H9 (cell line): ENCODE measurements around the gene BFSP1. TPM values are rescaled to one million over a fixed set of nuclear protein-coding genes. Genes with fewer than 3 reads are reported as not detected.

Source experiments
- DNase-seq: peaks from one replicate; pipeline ENCODE4 v3.0.0-alpha.2; 2017
- H2AFZ ChIP-seq: one replicate; pipeline ENCODE4 v1.6.1; 2013; ENCODE audit warnings: mild to moderate bottlenecking, low read length, control low read depth, moderate library complexity
- H2AK5ac ChIP-seq: 2 replicates; pipeline ENCODE4 v1.6.1; 2013; ENCODE audit warnings: low read length, control low read depth, mixed read lengths; ENCODE audit not compliant: insufficient read length
- H2BK120ac ChIP-seq: one replicate; pipeline ENCODE4 v1.6.1; 2013; ENCODE audit warnings: low read depth, mild to moderate bottlenecking, low read length, control low read depth, inconsistent platforms; ENCODE audit not compliant: poor library complexity, severe bottlenecking
- H2BK12ac ChIP-seq: 2 replicates; pipeline ENCODE4 v1.6.1; 2013; ENCODE audit warnings: low read length, control low read depth, mixed read lengths, low read depth; ENCODE audit not compliant: insufficient read length
- H2BK15ac ChIP-seq: 2 replicates; pipeline ENCODE4 v1.6.1; 2013; ENCODE audit warnings: low read depth, low read length, control low read depth
- H2BK20ac ChIP-seq: one replicate; pipeline ENCODE4 v1.6.1; 2013; ENCODE audit warnings: low read depth, mild to moderate bottlenecking, low read length, control low read depth, inconsistent platforms; ENCODE audit not compliant: poor library complexity, severe bottlenecking
- H2BK5ac ChIP-seq: 2 replicates; pipeline ENCODE4 v1.6.1; 2013; ENCODE audit warnings: low read length, control low read depth, mixed read lengths; ENCODE audit not compliant: insufficient read length
- H3K14ac ChIP-seq: 2 replicates; pipeline ENCODE4 v1.6.1; 2013; ENCODE audit warnings: low read length, control low read depth; ENCODE audit not compliant: insufficient read depth
- H3K18ac ChIP-seq: 2 replicates; pipeline ENCODE4 v1.6.1; 2013; ENCODE audit warnings: low read depth, mild to moderate bottlenecking, mixed read lengths, low read length, control low read depth; ENCODE audit not compliant: insufficient read length
- H3K23ac ChIP-seq: 2 replicates; pipeline ENCODE4 v1.6.1; 2013; ENCODE audit warnings: low read length, control low read depth, mixed read lengths, low read depth; ENCODE audit not compliant: insufficient read length
- H3K23me2 ChIP-seq: 2 replicates; pipeline ENCODE4 v1.6.1; 2013; ENCODE audit warnings: low read depth, mild to moderate bottlenecking, mixed read lengths, low read length, control low read depth; ENCODE audit not compliant: insufficient read length, poor library complexity, severe bottlenecking
- H3K27ac ChIP-seq: 2 replicates; pipeline ENCODE4 v1.5.1; 2013; ENCODE audit warnings: low read length, control low read depth, mixed read lengths, low read depth; ENCODE audit not compliant: insufficient read length
- H3K27me3 ChIP-seq: 2 replicates; pipeline ENCODE4 v1.6.1; 2013; ENCODE audit warnings: low read length, control low read depth, inconsistent platforms; ENCODE audit not compliant: insufficient read depth
- H3K4ac ChIP-seq: 2 replicates; pipeline ENCODE4 v1.6.1; 2013; ENCODE audit warnings: low read depth, mild to moderate bottlenecking, control low read depth, inconsistent platforms, low read length, moderate library complexity
- H3K4me1 ChIP-seq: 2 replicates; pipeline ENCODE4 v1.6.1; 2013; ENCODE audit warnings: low read length, control low read depth, inconsistent platforms; ENCODE audit not compliant: insufficient read depth
- H3K4me2 ChIP-seq: 2 replicates; pipeline ENCODE4 v1.6.1; 2013; ENCODE audit warnings: low read length, control low read depth, mixed read lengths; ENCODE audit not compliant: insufficient read length, insufficient read depth
- H3K56ac ChIP-seq: 2 replicates; pipeline ENCODE4 v1.6.1; 2013; ENCODE audit warnings: low read depth, mild to moderate bottlenecking, mixed read lengths, low read length, control low read depth; ENCODE audit not compliant: insufficient read length
- H3K79me1 ChIP-seq: 2 replicates; pipeline ENCODE4 v1.6.1; 2013; ENCODE audit warnings: low read depth, mild to moderate bottlenecking, moderate library complexity, low read length, control low read depth, inconsistent platforms; ENCODE audit not compliant: insufficient read depth, poor library complexity, severe bottlenecking
- H3K79me2 ChIP-seq: 2 replicates; pipeline ENCODE4 v1.6.1; 2013; ENCODE audit warnings: low read length, control low read depth, inconsistent platforms; ENCODE audit not compliant: insufficient read depth
- H3K9ac ChIP-seq: 2 replicates; pipeline ENCODE4 v1.6.1; 2013; ENCODE audit warnings: low read length, control low read depth, mixed read lengths; ENCODE audit not compliant: insufficient read length; ENCODE audit errors: extremely low read depth
- H3K9me3 ChIP-seq: one replicate; pipeline ENCODE4 v1.6.1; 2013; ENCODE audit warnings: low read depth, low read length, inconsistent platforms; ENCODE audit not compliant: control insufficient read depth
- H3T11ph ChIP-seq: one replicate; pipeline ENCODE4 v1.6.1; 2013; ENCODE audit warnings: mild to moderate bottlenecking, low read length, control low read depth, inconsistent platforms
- H4K20me1 ChIP-seq: one replicate; pipeline ENCODE4 v1.6.1; 2013; ENCODE audit not compliant: control insufficient read depth, insufficient read length, insufficient read depth
- H4K5ac ChIP-seq: 2 replicates; pipeline ENCODE4 v1.6.1; 2013; ENCODE audit warnings: low read depth, mild to moderate bottlenecking, mixed read lengths, low read length, control low read depth; ENCODE audit not compliant: insufficient read length
- H4K8ac ChIP-seq: replicated peaks from 2 replicates; pipeline ENCODE4 v1.6.1; 2013; ENCODE audit warnings: low read length, control low read depth, mixed read lengths, low read depth; ENCODE audit not compliant: insufficient read length
- H4K91ac ChIP-seq: 2 replicates; pipeline ENCODE4 v1.6.1; 2013; ENCODE audit warnings: low read depth, mild to moderate bottlenecking, moderate library complexity, mixed read lengths, low read length, control low read depth; ENCODE audit not compliant: insufficient read length
- H3K27ac Mint-ChIP-seq, 3 experiments: 2 replicates in 2 of 3; 3 replicates in 1 of 3; pipeline ENCODE4 v1.8.0; 2020 to 2021; ENCODE audit warnings: mixed read lengths in 3 of 3, mild to moderate bottlenecking in 1 of 3, moderate library complexity in 1 of 3
- H3K27me3 Mint-ChIP-seq: 2 replicates; pipeline ENCODE4 v1.8.0; 2021; ENCODE audit warnings: low read depth, mild to moderate bottlenecking, moderate library complexity, mixed read lengths
- H3K36me3 Mint-ChIP-seq, 3 experiments: 2 replicates in 2 of 3; 3 replicates in 1 of 3; pipeline ENCODE4 v1.8.0; 2020 to 2021; ENCODE audit warnings: low read depth in 3 of 3, mixed read lengths in 3 of 3; ENCODE audit not compliant: insufficient read depth in 1 of 3
- H3K4me1 Mint-ChIP-seq, 2 experiments: 2 replicates each; pipeline ENCODE4 v1.8.0; 2020; ENCODE audit warnings: mixed read lengths in 2 of 2
- H3K4me3 Mint-ChIP-seq, 2 experiments: 2 replicates in 1 of 2; 3 replicates in 1 of 2; pipeline ENCODE4 v1.8.0; 2020 to 2021; ENCODE audit warnings: mild to moderate bottlenecking in 2 of 2, mixed read lengths in 2 of 2, moderate library complexity in 1 of 2
- H3K9me3 Mint-ChIP-seq, 2 experiments: 2 replicates in 1 of 2; 3 replicates in 1 of 2; pipeline ENCODE4 v1.8.0; 2020; ENCODE audit warnings: mild to moderate bottlenecking in 2 of 2, mixed read lengths in 2 of 2, moderate library complexity in 1 of 2
- CTCF ChIP-seq: fragments of 200-600 bp; sonication (generic); conservative IDR thresholded peaks from 3 replicates; pipeline ENCODE4 v1.8.0; 2021; ENCODE audit warnings: antibody characterized with exemption, mild to moderate bottlenecking
- WGBS: extraction: QIAGEN DNeasy Blood & Tissue Kit; methylation state at CpG from one replicate; pipeline ENCODE4 v1.1.7; 2013; ENCODE audit warnings: missing lambda C conversion rate, low lambda C conversion rate, mixed read lengths; ENCODE audit not compliant: insufficient read length; ENCODE audit errors: extremely low coverage; 5-methylcytosine and 5-hydroxymethylcytosine counted together
- total RNA-seq: library from RNA; stranded (reverse); gene quantifications from 2 replicates; pipeline ENCODE4 v1.2.1, GENCODE V29; 2021

The BFSP1 gene
- total RNA-seq, 1 experiment from 2014 or later = 9.4 TPM

GRCh38 chr20:17515053-17515452, 16.1 kb downstream of the BFSP1 start:
- Mint-ChIP-seq H3K9me3 (no peaks in the 10 kb centered on the region), H3K27me3 (no peaks in the 10 kb centered on the region), H3K4me3 (no peak overlapping the region), H3K27ac (no peak overlapping the region), H3K36me3 (no peaks in the 10 kb centered on the region), H3K4me1 (peaks cover 0 to 2% of the 10 kb centered on the region in 2 experiments; a peak in 1 of 4 replicates)
- Histone ChIP-seq H2BK20ac (no peak overlapping the region), H4K91ac (no peak overlapping the region), H3K4me2 (no peak overlapping the region), H4K8ac (no peak overlapping the region), H3K56ac (no peak overlapping the region), H3K23ac (no peak overlapping the region), H3K79me2 (no peaks in the 10 kb centered on the region), H4K5ac (no peak overlapping the region), H3K9me3 (no peaks in the 10 kb centered on the region), H2AK5ac (no peak overlapping the region), H3K27me3 (no peaks in the 10 kb centered on the region), H4K20me1 (no peaks in the 10 kb centered on the region), H2BK120ac (no peak overlapping the region), H3K4me1 (no peaks in the 10 kb centered on the region), H2BK12ac (no peak overlapping the region), H3K27ac (no peak overlapping the region), H3K9ac (no peak overlapping the region), H3T11ph (no peak overlapping the region), H3K14ac (no peak overlapping the region), H3K79me1 (no peaks in the 10 kb centered on the region), H3K18ac (no peak overlapping the region), H2BK15ac (no peak overlapping the region), H2AFZ (no peak overlapping the region), H2BK5ac (no peak overlapping the region), H3K23me2 (no peaks in the 10 kb centered on the region), H3K4ac (no peak overlapping the region)
- TF ChIP-seq CTCF = no peak
- WGBS = no CpG with 5 or more reads among the region's 3 CpGs
- DNase-seq = no peak
